AG10803 (cell line): ENCODE data around the gene RNF17.
A peak's percentile ranks its signal among the peaks of the same experiment; 100 is the strongest.
"Not testable (repeated sequence)": the region's sequence is repeated elsewhere in the genome, so short reads cannot be mapped to it uniquely, and the experiment has no call there.

Experiments used
- DNase-seq: peaks from one replicate; pipeline ENCODE4 v3.0.0; 2010; ENCODE audit warnings: low read depth
- H3K4me3 ChIP-seq: 2 replicates; pipeline ENCODE4 v1.5.1; 2011; ENCODE audit warnings: mild to moderate bottlenecking, low read length, control low read depth
- TF ChIP-seq, protein P1 (sequence below): conservative IDR thresholded peaks from 2 replicates; pipeline ENCODE4 v1.5.1; 2011; ENCODE audit warnings: mild to moderate bottlenecking, low read length, control low read depth, inconsistent platforms

Gene RNF17

DNA sequence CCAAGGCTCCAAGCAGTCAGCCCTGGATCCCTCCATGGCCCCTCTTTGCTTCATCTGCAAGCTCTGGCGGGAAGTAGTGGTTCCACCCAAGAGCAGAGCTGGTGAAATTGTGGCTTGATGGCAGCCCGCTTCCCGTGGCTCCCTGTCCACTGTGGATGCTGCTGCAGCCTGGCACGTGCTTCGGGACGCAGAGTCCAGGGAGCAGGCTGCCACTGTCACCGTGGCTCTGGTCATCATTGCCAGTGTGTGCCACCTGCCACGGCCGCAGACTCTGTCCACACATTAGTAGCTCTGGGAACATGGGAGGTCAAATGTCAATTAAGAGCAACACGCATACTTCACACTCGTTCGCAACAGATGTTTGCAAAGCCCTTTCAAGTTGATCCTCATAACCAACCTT lies 40.8 kb upstream of the RNF17 start:
- TF ChIP-seq, protein P1, sequence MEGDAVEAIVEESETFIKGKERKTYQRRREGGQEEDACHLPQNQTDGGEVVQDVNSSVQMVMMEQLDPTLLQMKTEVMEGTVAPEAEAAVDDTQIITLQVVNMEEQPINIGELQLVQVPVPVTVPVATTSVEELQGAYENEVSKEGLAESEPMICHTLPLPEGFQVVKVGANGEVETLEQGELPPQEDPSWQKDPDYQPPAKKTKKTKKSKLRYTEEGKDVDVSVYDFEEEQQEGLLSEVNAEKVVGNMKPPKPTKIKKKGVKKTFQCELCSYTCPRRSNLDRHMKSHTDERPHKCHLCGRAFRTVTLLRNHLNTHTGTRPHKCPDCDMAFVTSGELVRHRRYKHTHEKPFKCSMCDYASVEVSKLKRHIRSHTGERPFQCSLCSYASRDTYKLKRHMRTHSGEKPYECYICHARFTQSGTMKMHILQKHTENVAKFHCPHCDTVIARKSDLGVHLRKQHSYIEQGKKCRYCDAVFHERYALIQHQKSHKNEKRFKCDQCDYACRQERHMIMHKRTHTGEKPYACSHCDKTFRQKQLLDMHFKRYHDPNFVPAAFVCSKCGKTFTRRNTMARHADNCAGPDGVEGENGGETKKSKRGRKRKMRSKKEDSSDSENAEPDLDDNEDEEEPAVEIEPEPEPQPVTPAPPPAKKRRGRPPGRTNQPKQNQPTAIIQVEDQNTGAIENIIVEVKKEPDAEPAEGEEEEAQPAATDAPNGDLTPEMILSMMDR = no peak
- no peak for DNase-seq
- H3K4me3 ChIP-seq = no peak overlapping the region

DNA sequence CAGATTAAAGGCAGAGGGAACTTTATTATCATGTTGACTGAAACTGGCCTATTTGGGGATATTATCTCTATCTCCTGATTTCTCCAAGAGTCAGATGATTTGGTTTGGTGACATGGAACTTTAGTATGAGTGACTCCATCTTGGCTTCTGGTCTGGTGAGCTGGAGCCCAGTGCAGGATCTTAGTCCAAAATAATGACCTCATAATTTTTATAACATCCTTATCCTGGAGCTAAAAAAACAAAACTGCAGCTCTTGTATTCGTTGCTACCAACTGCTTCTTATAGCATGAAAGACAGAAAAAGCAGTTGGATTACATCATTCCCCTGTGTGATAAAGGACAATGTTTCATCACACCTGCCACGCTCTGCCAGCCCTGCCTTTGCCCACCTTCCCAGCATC lies 39.3 kb upstream of the RNF17 start:
- TF ChIP-seq, protein P1 = no peak
- no peak overlapping the region for H3K4me3 ChIP-seq
- no peak for DNase-seq

DNA sequence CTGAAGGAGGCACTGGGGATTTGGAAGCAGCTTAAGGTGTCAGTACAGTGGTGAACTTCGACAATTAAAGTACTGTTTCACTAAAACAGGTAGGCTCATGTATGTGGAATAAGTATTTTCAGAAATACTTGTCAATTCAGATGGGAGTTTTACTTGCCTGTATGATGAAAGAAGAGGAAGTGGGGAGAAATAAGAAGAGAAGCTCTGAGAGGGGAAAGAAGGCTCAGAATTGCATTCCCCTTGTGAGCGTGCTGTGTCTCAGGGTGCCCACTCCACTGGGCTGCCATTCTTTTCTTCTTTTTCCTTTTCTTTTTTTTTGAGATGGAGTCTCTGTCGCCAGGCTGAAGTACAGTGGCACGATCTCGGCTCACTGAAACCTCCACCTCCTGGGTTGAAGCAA lies 38.6 kb upstream of the RNF17 start:
- DNase-seq = no peak
- no peak overlapping the region for H3K4me3 ChIP-seq
- TF ChIP-seq, protein P1 = no peak

DNA sequence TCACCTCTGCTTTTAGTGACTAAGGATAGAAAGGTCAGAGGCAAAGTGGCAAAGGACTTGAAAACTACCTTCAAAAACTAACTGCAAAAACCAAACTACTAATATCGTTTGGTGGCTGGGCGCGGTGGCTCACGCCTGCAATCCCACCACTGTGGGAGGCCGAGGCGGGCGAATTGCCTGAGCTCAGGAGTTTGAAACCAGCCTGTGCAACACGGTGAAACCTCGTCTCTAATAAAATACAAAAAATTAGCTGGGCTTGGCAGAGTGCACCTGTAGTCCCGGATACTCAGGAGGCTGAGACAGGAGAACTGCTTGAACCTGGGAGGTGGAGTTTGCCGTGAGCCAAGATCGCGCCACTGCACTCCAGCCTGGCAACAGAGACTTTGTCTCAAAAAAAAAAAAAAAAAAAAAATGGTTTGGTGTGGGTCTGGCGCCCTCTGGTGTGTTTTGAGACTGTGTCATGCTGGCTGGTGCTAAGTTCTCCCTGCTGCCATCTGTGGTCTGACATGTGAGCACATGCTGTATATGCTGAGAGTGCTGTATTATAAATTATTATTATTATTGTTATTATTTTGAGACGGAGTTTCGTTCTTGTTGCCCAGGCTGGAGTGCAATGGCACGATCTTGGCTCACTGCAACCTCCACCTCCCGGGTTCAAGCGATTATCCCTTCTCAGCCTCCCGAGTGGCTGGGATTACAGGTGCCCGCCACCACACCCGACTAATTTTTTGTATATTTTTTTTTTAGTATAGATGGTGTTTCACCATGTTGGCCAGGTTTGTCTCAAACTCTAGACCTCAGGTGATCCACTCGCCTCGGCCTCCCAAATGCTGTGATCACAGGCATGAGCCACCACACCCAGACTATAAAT lies 36.0 kb upstream of the RNF17 start:
- H3K4me3 ChIP-seq = no peak overlapping the region
- DNase-seq = peak; percentile 87
- TF ChIP-seq, protein P1 = peak; percentile 92

DNA sequence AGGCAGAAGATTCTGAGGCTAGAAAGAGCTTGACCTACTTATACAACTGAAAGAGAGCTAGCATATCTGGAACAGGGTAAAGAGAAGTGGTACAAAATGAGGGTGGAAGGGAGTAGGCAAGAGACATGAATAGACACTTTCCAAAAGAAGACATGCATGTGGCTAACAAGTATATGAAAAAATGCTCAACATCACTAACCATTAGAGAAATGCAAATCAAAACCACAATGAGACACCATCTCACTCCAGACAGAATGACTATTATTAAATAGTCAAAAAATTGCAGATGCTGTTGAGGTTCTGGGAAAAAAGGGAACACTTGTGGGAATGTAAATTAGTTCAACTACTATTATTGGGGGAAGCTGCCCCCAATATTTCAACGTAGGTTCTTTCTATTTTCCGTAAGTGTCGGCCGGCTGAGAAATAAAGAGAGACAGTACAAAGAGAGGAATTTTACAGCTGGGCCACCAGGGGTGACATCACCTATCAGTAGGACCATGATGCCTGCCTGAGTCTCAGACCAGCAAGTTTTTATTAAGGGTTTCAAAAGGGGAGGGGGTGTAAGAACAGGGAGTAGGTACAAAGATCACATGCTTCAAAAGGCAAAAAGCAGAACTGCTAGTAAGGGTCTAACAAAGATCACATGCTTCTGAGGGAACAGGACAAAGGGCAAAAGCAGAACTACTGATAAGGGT lies 32.9 kb upstream of the RNF17 start:
- not testable (repeated sequence) for H3K4me3 ChIP-seq, DNase-seq

DNA sequence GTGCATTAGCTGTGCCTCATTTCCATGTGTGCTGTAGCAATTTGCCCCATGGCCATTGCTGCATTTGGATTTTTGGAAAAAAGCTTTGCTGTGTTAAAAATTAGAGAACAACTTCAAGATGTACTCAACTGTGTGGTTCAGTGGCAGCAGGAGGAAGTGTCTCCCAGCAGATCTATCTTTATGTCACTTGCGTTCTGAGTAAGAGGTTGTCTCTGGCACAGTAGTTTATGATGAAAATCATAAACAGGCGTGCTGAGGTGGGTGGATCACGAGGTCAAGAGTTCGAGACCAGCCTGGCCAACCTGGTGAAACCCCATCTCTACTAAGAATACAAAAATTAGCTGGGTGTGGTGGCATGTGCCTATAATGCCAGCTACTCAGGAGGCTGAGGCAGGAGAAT lies 29.0 kb upstream of the RNF17 start:
- TF ChIP-seq, protein P1 = no peak
- no peak overlapping the region for H3K4me3 ChIP-seq
- no peak for DNase-seq

DNA sequence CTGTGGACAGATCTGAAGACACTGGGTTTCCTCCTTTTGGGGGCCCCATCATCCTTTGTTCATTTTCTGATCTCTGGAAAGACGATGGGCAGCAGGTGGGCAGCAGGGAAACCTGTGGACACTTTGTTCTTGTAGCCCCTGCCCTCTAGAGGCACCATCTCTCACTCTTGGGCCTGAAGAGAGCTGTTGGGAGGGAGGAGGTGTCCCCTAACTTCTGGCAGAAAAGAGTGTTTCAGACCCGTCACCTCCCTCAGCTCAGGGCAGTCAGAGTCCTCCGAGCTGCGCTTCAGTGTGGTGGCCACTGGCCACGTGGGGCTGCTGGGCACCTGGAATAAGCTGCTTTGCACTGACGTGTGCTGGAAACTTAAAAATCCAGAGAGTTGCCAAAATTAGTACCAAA lies 26.9 kb upstream of the RNF17 start:
- DNase-seq = no peak
- H3K4me3 ChIP-seq = no peak overlapping the region
- TF ChIP-seq, protein P1 = no peak
